Neutrophil (primary cell): ENCODE data around the gene INSYN2B.

Source experiments
- H3K27ac ChIP-seq: fragments of 200-600 bp; sonication (generic); 2 replicates; pipeline ENCODE4 v1.5.1; 2016; ENCODE audit warnings: mild to moderate bottlenecking, moderate library complexity
- H3K27me3 ChIP-seq: fragments of 200-600 bp; sonication (generic); 2 replicates; pipeline ENCODE4 v1.6.0; 2016; ENCODE audit warnings: mild to moderate bottlenecking
- H3K36me3 ChIP-seq: fragments of 200-600 bp; sonication (generic); 2 replicates; pipeline ENCODE4 v1.5.1; 2017
- H3K4me1 ChIP-seq, 2 experiments: fragments of 200-600 bp in 1 of 2; sonication (generic) in 1 of 2; 1 replicate in 1 of 2; 2 replicates in 1 of 2; pipeline versions ENCODE4 v1.5.1 to v1.6.1; 2013 to 2016; ENCODE audit warnings: low read depth in 1 of 2, low read length in 1 of 2, mild to moderate bottlenecking in 1 of 2, moderate library complexity in 1 of 2; ENCODE audit not compliant: control insufficient read depth in 1 of 2, insufficient read depth in 1 of 2
- H3K4me3 ChIP-seq, 2 experiments: fragments of 200-600 bp in 1 of 2; sonication (generic) in 1 of 2; 1 replicate in 1 of 2; 2 replicates in 1 of 2; pipeline ENCODE4 v1.5.1; 2013 to 2016; ENCODE audit warnings: low read depth in 1 of 2, low read length in 1 of 2, mild to moderate bottlenecking in 1 of 2, moderate library complexity in 1 of 2
- H3K9me3 ChIP-seq: fragments of 200-600 bp; sonication (generic); 2 replicates; pipeline ENCODE4 v1.5.1; 2016
- CTCF ChIP-seq: fragments of 200-600 bp; sonication (generic); IDR thresholded peaks from 2 replicates; pipeline ENCODE4 v1.5.1; 2016; ENCODE audit warnings: antibody characterized with exemption

Gene INSYN2B

GRCh38 chr5:169913479-169913878 lies 66.8 kb downstream of the INSYN2B start:
- no peak overlapping the region for H3K4me3 ChIP-seq
- peaks cover 8% of the 10 kb centered on the region for H3K36me3 ChIP-seq
- no peaks in the 10 kb centered on the region for H3K27me3 ChIP-seq
- peaks cover 7 to 9% of the 10 kb centered on the region in 2 experiments for H3K4me1 ChIP-seq
- no peak overlapping the region for H3K27ac ChIP-seq
- TF ChIP-seq CTCF: no peak
- no peaks in the 10 kb centered on the region for H3K9me3 ChIP-seq

GRCh38 chr5:169911448-169912212 lies 68.7 kb downstream of the INSYN2B start:
- Histone ChIP-seq H3K4me3 (no peak overlapping the region), H3K27me3 (no peaks in the 10 kb centered on the region), H3K27ac (peak overlapping the region; percentile 41), H3K9me3 (no peaks in the 10 kb centered on the region), H3K4me1 (peaks cover 7 to 9% of the 10 kb centered on the region in 2 experiments), H3K36me3 (peaks cover 8% of the 10 kb centered on the region)
- TF ChIP-seq CTCF: no peak

GRCh38 chr5:169910393-169910792 lies 69.9 kb downstream of the INSYN2B start:
- no peak overlapping the region for H3K27ac ChIP-seq
- H3K36me3 ChIP-seq: peaks cover 8% of the 10 kb centered on the region
- no peaks in the 10 kb centered on the region for H3K27me3 ChIP-seq
- no peak for TF ChIP-seq CTCF
- no peaks in the 10 kb centered on the region for H3K9me3 ChIP-seq
- H3K4me1 ChIP-seq: peaks cover 7 to 9% of the 10 kb centered on the region in 2 experiments
- no peak overlapping the region for H3K4me3 ChIP-seq

GRCh38 chr5:169909945-169910344 lies 70.3 kb downstream of the INSYN2B start:
- no peak for TF ChIP-seq CTCF
- H3K36me3 ChIP-seq: peaks cover 8% of the 10 kb centered on the region
- no peaks in the 10 kb centered on the region for H3K27me3 ChIP-seq
- H3K27ac ChIP-seq: no peak overlapping the region
- H3K4me3 ChIP-seq: no peak overlapping the region
- peaks cover 7 to 9% of the 10 kb centered on the region in 2 experiments for H3K4me1 ChIP-seq
- H3K9me3 ChIP-seq: no peaks in the 10 kb centered on the region

GRCh38 chr5:169908864-169909263 lies 71.4 kb downstream of the INSYN2B start:
- H3K27ac ChIP-seq: no peak overlapping the region
- peaks cover 8% of the 10 kb centered on the region for H3K36me3 ChIP-seq
- no peak for TF ChIP-seq CTCF
- no peak overlapping the region for H3K4me3 ChIP-seq
- no peaks in the 10 kb centered on the region for H3K27me3 ChIP-seq
- peaks cover 7 to 9% of the 10 kb centered on the region in 2 experiments for H3K4me1 ChIP-seq
- H3K9me3 ChIP-seq: no peaks in the 10 kb centered on the region
